ENCODE results near the gene CSNK1D. TPM values are rescaled to one million over a fixed set of nuclear protein-coding genes. Genes with fewer than 3 reads are reported as not detected.

Gene CSNK1D
- total RNA-seq, 1 experiment from 2014 or later = 191 TPM

DNA sequence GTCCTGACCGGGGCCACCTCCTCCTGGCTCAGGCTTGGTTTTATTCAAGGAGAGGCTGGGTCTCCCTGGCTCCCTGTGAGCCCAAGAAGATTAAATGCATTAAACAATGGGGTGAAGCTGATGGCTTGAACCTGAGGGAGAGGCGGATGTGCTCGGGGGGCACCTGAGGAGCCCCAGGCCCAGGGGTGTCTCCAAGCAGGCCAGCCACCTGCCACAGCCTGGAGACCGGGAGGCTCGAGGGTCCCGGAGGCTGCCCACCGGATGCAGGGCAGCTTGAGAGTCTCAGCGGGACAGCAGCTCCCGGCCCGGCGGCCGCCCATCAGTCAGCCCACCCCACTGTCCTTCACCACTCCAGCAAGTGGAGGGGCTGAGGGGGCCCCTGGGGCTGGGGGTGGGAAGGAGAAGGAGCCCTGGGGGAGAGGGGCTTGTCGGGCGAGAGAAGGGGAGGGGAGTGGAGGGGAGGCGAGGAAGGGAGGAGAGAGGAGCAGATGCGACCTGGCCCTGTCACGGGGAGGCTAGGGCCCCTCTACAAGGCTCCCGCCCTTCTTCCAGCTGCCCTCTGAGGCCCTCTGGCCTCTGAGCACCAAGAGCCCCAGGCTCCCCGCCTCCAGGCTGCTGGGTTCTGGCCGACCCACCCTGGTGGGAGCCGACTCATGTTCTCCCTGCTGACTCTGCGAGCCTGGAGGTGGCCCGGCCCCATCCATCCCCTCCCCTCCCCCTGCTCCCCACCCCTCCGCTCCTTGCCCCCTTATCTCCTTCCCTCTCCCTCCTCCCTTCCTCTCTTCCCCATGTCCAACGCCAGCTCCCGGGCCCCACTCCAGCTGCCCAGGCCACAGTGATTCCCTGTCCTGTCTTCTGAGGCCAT is 30.7 kb upstream of the CSNK1D start:
- Mint-ChIP-seq H3K36me3 (ENCODE audit: insufficient read depth, unreplicated experiment) (no peaks in the 10 kb centered on the region), H3K27ac (ENCODE audit: low read depth, unreplicated experiment) (no peak overlapping the region), H3K4me1 (ENCODE audit: insufficient read depth, unreplicated experiment) (peaks cover 20% of the 10 kb centered on the region), H3K9me3 (ENCODE audit: unreplicated experiment) (no peaks in the 10 kb centered on the region), H3K4me3 (ENCODE audit: unreplicated experiment) (no peak overlapping the region), H3K27me3 (ENCODE audit: insufficient read depth, unreplicated experiment) (no peaks in the 10 kb centered on the region)
- POLR2A ChIA-PET = interaction anchor here (0.9 to 1.0 kb wide), 2 partner anchors 13 to 66 kb away, joined by 3 to 4 read pairs; partner anchors contain the start of gene CD7
- DNase-seq (ENCODE audit: unreplicated experiment) = no peak
- CTCF ChIA-PET = interaction anchor here (1.2 kb wide), 1 partner anchor 29 kb away, joined by 3 read pairs; no protein-coding TSS in a partner anchor
- intact Hi-C loops (cut with micrococcal nuclease) = no loop called here
- no TSS peak for BruUV-seq (replicated peaks)
- TF ChIP-seq, protein P1, sequence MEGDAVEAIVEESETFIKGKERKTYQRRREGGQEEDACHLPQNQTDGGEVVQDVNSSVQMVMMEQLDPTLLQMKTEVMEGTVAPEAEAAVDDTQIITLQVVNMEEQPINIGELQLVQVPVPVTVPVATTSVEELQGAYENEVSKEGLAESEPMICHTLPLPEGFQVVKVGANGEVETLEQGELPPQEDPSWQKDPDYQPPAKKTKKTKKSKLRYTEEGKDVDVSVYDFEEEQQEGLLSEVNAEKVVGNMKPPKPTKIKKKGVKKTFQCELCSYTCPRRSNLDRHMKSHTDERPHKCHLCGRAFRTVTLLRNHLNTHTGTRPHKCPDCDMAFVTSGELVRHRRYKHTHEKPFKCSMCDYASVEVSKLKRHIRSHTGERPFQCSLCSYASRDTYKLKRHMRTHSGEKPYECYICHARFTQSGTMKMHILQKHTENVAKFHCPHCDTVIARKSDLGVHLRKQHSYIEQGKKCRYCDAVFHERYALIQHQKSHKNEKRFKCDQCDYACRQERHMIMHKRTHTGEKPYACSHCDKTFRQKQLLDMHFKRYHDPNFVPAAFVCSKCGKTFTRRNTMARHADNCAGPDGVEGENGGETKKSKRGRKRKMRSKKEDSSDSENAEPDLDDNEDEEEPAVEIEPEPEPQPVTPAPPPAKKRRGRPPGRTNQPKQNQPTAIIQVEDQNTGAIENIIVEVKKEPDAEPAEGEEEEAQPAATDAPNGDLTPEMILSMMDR (IDR thresholded peaks at IDR 0.05; ENCODE audit: unreplicated experiment) = no peak

DNA sequence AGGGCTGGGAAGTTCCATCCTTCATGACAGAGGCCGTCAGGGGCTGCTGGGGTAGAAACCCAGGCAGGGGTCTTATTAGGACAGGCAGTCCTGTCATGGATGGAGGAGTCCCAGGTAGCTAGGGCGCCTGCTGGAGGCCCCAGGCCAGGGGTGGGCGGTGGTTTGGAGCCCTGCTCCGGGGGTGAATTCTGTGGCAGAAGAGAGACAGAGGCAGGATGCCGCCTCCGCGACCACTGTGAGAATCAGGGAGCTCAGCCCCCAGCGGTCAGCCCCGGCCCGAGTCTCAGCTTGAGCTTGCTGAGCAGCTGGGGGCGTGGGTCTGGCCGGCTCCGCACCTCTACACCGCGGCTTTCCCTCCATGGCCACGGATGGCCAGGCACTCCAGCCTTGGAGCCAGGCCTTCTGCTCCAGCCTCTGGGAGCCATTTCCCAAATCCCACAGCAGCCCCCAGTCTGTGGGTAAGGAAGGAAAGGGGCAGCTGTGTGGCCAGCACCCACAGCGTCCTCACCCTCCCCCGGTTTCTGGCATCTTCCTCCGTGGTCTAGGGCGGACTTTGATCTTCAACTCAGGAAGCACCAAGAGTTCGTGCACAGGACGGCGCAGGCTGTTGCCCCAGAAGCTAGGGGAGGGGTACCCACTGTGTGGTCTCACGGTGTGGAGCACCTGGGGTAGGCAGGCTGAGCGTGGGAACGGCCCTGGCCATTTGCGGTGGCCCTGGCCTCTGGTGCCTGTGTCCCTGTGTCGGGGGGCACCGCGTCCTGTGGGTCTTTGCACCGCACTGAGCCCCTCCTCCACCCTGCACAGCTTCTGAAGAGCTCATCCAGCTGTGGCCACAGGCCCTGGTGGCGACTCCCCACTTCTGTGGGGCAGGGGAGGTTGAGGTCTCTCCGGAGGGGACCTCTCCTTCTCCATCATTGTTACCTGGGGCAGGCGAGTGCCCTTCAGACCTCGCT is 29.8 kb upstream of the CSNK1D start:
- no TSS peak for BruUV-seq (replicated peaks)
- intact Hi-C loops (cut with micrococcal nuclease) = no loop called here
- Mint-ChIP-seq H3K4me3 (ENCODE audit: unreplicated experiment) (no peak overlapping the region), H3K36me3 (ENCODE audit: insufficient read depth, unreplicated experiment) (no peaks in the 10 kb centered on the region), H3K9me3 (ENCODE audit: unreplicated experiment) (no peaks in the 10 kb centered on the region), H3K27ac (ENCODE audit: low read depth, unreplicated experiment) (no peak overlapping the region), H3K4me1 (ENCODE audit: insufficient read depth, unreplicated experiment) (peaks cover 21% of the 10 kb centered on the region), H3K27me3 (ENCODE audit: insufficient read depth, unreplicated experiment) (no peaks in the 10 kb centered on the region)
- POLR2A ChIA-PET = interaction anchor here (0.8 to 0.9 kb wide), 2 partner anchors 30 to 66 kb away, joined by 3 to 4 read pairs; partner anchors contain the start of gene SECTM1
- TF ChIP-seq, protein P1 (IDR thresholded peaks at IDR 0.05; ENCODE audit: unreplicated experiment) = no peak
- CTCF ChIA-PET = interaction anchor here (0.6 to 0.7 kb wide), 2 partner anchors 110 to 337 kb away, joined by 3 read pairs; no protein-coding TSS in a partner anchor
- DNase-seq (ENCODE audit: unreplicated experiment) = no peak

DNA sequence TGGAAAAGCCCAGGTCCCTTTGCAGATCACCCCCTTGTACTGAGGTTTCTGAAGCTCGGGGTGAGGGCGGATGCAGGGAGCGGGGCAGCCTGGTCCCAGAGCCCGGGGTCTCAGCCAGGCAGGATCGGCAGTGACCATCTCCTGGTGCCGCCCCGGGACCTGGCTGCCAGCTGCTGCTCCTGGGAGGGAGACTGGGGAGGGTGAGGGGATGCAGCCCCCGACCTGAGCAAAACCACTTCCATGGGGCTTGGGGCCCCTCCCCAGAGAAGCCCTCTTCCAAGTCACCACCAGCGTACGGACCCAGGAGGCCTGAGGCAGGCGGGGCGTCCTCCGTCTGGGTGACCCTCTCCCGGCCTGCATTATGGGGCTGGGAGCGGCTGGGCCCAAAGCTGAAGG is 29.1 kb upstream of the CSNK1D start:
- DNase-seq (ENCODE audit: unreplicated experiment) = no peak
- H3K27me3 Mint-ChIP-seq (ENCODE audit: insufficient read depth, unreplicated experiment) = no peaks in the 10 kb centered on the region
- no peak overlapping the region for H3K4me3 Mint-ChIP-seq (ENCODE audit: unreplicated experiment)
- TF ChIP-seq, protein P1 (IDR thresholded peaks at IDR 0.05; ENCODE audit: unreplicated experiment) = no peak
- ChIA-PET POLR2A (interaction anchor here (0.8 kb wide), 1 partner anchor 30 kb away, joined by 4 read pairs; the partner anchor contains the start of gene SECTM1), CTCF (interaction anchor here (0.7 kb wide), 1 partner anchor 337 kb away, joined by 3 read pairs; no protein-coding TSS in a partner anchor)
- H3K27ac Mint-ChIP-seq (ENCODE audit: low read depth, unreplicated experiment) = no peak overlapping the region
- H3K36me3 Mint-ChIP-seq (ENCODE audit: insufficient read depth, unreplicated experiment) = no peaks in the 10 kb centered on the region
- no peaks in the 10 kb centered on the region for H3K9me3 Mint-ChIP-seq (ENCODE audit: unreplicated experiment)
- BruUV-seq (replicated peaks) = no TSS peak
- H3K4me1 Mint-ChIP-seq (ENCODE audit: insufficient read depth, unreplicated experiment) = peaks cover 28% of the 10 kb centered on the region
- intact Hi-C loops (cut with micrococcal nuclease) = no loop called here
